K562 (cell line): ENCODE data around the gene MLST8. TPM values are rescaled to one million over a fixed set of nuclear protein-coding genes. Genes with fewer than 3 reads are reported as not detected.

ENCODE experiments used
- ATAC-seq: fragments of 200-7000 bp; cut with Tn5 transposase; 3 replicates; pipeline ENCODE4 v1.9.1; 2020; ENCODE audit warnings: moderate library complexity
- BruUV-seq: library from RNA; stranded (reverse); fragments of 400-500 nt; replicated peaks from 2 replicates; lab custom pipeline; 2021; lab: Mats Ljungman, UMichigan
- CTCF ChIA-PET: fragments of 300-600 bp; formaldehyde crosslinking; extraction: SDS; loops from one replicate; lab custom pipeline; 2021; ENCODE audit warnings: low intra/inter-chr PET ratio; lab: Yijun Ruan, JAX
- POLR2A ChIA-PET: fragments of 300-600, 350-650 bp; sonication (Branson Sonifier 250); formaldehyde crosslinking; extraction: SDS; loops from one replicate; lab custom pipeline; 2021; ENCODE audit warnings: antibody characterized with exemption, inconsistent platforms; lab: Yijun Ruan, JAX
- DNase-seq, 4 experiments: peaks; one replicate each; pipeline versions ENCODE4 v3.0.0 to v3.0.0-alpha.2; 2011 to 2018; ENCODE audit warnings: low spot score in 3 of 4, mixed read lengths in 3 of 4; ENCODE audit errors: extremely low read depth in 1 of 4
- FAIRE-seq: peaks from 2 replicates; lab custom pipeline; 2011; peaks lifted over from hg19 to GRCh38; lab: Jason Lieb, UNC
- H2AFZ ChIP-seq: 2 replicates; pipeline ENCODE4 v1.6.0; 2011; ENCODE audit warnings: low read depth, low read length, control low read depth, inconsistent platforms
- H3K27ac ChIP-seq: fragments of 200-600 bp; 3 replicates; pipeline ENCODE4 v1.8.0; 2011; ENCODE audit warnings: low read depth, mild to moderate bottlenecking, control low read depth, inconsistent platforms, low read length, moderate library complexity, mixed read lengths; ENCODE audit errors: extremely low read depth
- H3K27me3 ChIP-seq, 2 experiments: fragments of 300-600 bp in 1 of 2; 2 replicates in 1 of 2; 3 replicates in 1 of 2; pipeline versions ENCODE4 v1.6.0 to v1.8.0; 2011; ENCODE audit warnings: inconsistent platforms in 2 of 2, low read length in 2 of 2, mild to moderate bottlenecking in 1 of 2, mixed read lengths in 1 of 2, moderate library complexity in 1 of 2; ENCODE audit not compliant: control insufficient read depth in 2 of 2, insufficient read depth in 2 of 2
- H3K36me3 ChIP-seq: fragments of 300-600 bp; 3 replicates; pipeline ENCODE4 v1.8.0; 2011; ENCODE audit warnings: mild to moderate bottlenecking, low read length, inconsistent platforms; ENCODE audit not compliant: control insufficient read depth, insufficient read depth
- H3K4me1 ChIP-seq, 2 experiments: fragments of 200-600 bp in 1 of 2; replicated peaks in 1 of 2; 2 replicates in 1 of 2; 3 replicates in 1 of 2; pipeline versions ENCODE4 v1.5.1 to v1.8.0; 2011; ENCODE audit warnings: inconsistent platforms in 2 of 2, low read length in 2 of 2, mild to moderate bottlenecking in 1 of 2, mixed read lengths in 1 of 2, moderate library complexity in 1 of 2; ENCODE audit not compliant: control insufficient read depth in 2 of 2, insufficient read depth in 2 of 2
- H3K4me2 ChIP-seq: 2 replicates; pipeline ENCODE4 v1.6.1; 2011; ENCODE audit warnings: low read length, control low read depth, inconsistent platforms, mixed read lengths; ENCODE audit not compliant: insufficient read depth
- H3K4me3 ChIP-seq: fragments of 200-600 bp; sonication (generic), shearing (Covaris generic); 2 replicates; pipeline ENCODE4 v1.5.1; 2016; ENCODE audit warnings: control low read depth, inconsistent platforms
- H3K79me2 ChIP-seq: fragments of 200-600 bp; 3 replicates; pipeline ENCODE4 v1.8.0; 2011; ENCODE audit warnings: low read length, inconsistent platforms; ENCODE audit not compliant: control insufficient read depth, insufficient read depth
- H3K9ac ChIP-seq, 2 experiments: 2 replicates each; pipeline versions ENCODE4 v1.6.0 to v1.6.1; 2011; ENCODE audit warnings: low read depth in 2 of 2, low read length in 2 of 2, control low read depth in 1 of 2, inconsistent platforms in 1 of 2, mild to moderate bottlenecking in 1 of 2, mixed read lengths in 1 of 2; ENCODE audit not compliant: insufficient read depth in 1 of 2
- H3K9me1 ChIP-seq: one replicate; pipeline ENCODE4 v1.6.0; 2011; ENCODE audit warnings: inconsistent platforms, mild to moderate bottlenecking, low read length, moderate library complexity; ENCODE audit not compliant: control insufficient read depth, insufficient read depth
- H3K9me3 ChIP-seq: replicated peaks from 2 replicates; pipeline ENCODE4 v1.5.1; 2011; ENCODE audit warnings: low read depth, low read length, inconsistent platforms; ENCODE audit not compliant: control insufficient read depth, insufficient read depth
- H4K20me1 ChIP-seq: replicated peaks from 2 replicates; pipeline ENCODE4 v1.6.1; 2011; ENCODE audit warnings: low read length, inconsistent platforms, mixed read lengths; ENCODE audit not compliant: control insufficient read depth, insufficient read depth
- ARID2 ChIP-seq: fragments of 450-650 bp; IDR thresholded peaks from 2 replicates; pipeline ENCODE4 v1.6.1; 2017; ENCODE audit warnings: antibody characterized with exemption, mild to moderate bottlenecking
- FOXA1 ChIP-seq: fragments of 450-650 bp; IDR thresholded peaks from 2 replicates; pipeline ENCODE4 v1.6.1; 2016; ENCODE audit warnings: mild to moderate bottlenecking, borderline replicate concordance
- HMGXB4 ChIP-seq: sonication (generic); formaldehyde crosslinking; IDR thresholded peaks from 2 replicates; pipeline ENCODE4 v1.8.1; 2023; ENCODE audit warnings: mild to moderate bottlenecking, missing genetic modification reagents
- HNRNPL ChIP-seq: fragments of 200-400 bp; formaldehyde crosslinking; IDR thresholded peaks from 2 replicates; pipeline ENCODE4 v1.6.1; 2017; ENCODE audit warnings: low read depth, mild to moderate bottlenecking, low read length
- MEF2A ChIP-seq: IDR thresholded peaks from 2 replicates; pipeline ENCODE4 v1.6.1; 2011; ENCODE audit warnings: low read depth, mild to moderate bottlenecking, low read length, moderate library complexity; ENCODE audit not compliant: control insufficient read depth
- NCOA2 ChIP-seq, 2 experiments: fragments of 450-650 bp; IDR thresholded peaks; 2 replicates each; pipeline ENCODE4 v1.6.1; 2018; ENCODE audit warnings: mild to moderate bottlenecking in 2 of 2, moderate library complexity in 1 of 2; ENCODE audit not compliant: partially characterized antibody in 2 of 2
- PRMT5 ChIP-seq: sonication (generic); formaldehyde crosslinking; IDR thresholded peaks from 2 replicates; pipeline ENCODE4 v1.5.0; 2020; ENCODE audit warnings: missing genetic modification reagents
- TCF7 ChIP-seq: sonication (generic); IDR thresholded peaks from 2 replicates; pipeline ENCODE4 v1.6.1; 2016; ENCODE audit warnings: antibody characterized with exemption, borderline replicate concordance
- ZNF280B ChIP-seq: fragments of 250-450 bp; sonication (Bioruptor Pico); IDR thresholded peaks from 2 replicates; pipeline ENCODE4 v1.5.1; 2021; ENCODE audit warnings: mild to moderate bottlenecking
- ZNF655 ChIP-seq: fragments of 250-450 bp; sonication (Bioruptor Pico); IDR thresholded peaks from 2 replicates; pipeline ENCODE4 v1.5.0; 2021
- ZNF778 ChIP-seq: fragments of 450-650 bp; formaldehyde crosslinking; IDR thresholded peaks from 2 replicates; pipeline ENCODE4 v1.4.0; 2020; ENCODE audit warnings: mild to moderate bottlenecking, moderate library complexity
- WGBS: fragments of 100-300 bp; shearing (Covaris generic); methylation state at CpG from one replicate; pipeline ENCODE4 v1.1.6; 2016; ENCODE audit warnings: low coverage, mixed read lengths; ENCODE audit not compliant: insufficient coverage; ENCODE audit errors: missing lambda C conversion rate; 5-methylcytosine and 5-hydroxymethylcytosine counted together
- in situ Hi-C: fragments of 300-500 bp; cut with MboI; formaldehyde crosslinking; loops from 4 replicates; pipeline ENCODE4 v1.15.0; 2018; ENCODE audit warnings: inconsistent platforms, mixed read lengths
- intact Hi-C: fragments of 100-400 bp; cut with micrococcal nuclease; formaldehyde crosslinking; loops from 2 replicates; pipeline ENCODE4 v1.14.2; 2022
- polyA plus RNA-seq, 8 experiments: library from polyadenylated mRNA; depleted of rRNA in 4 of 8; stranded (reverse) in 5 of 8; unstranded in 3 of 8; fragments of >200 nt; fragmentation: Nextera tagmentation in 2 of 8; fragmentation: Illumina TruSeq in 1 of 8; extraction: Ambion mirVana in 2 of 8; extraction: Trizol in 1 of 8; gene quantifications; 2 replicates each; pipeline versions ENCODE4 v1.2.1 to v1.2.3, GENCODE V29; 2011 to 2014; ENCODE audit warnings: inconsistent platforms in 1 of 8, missing spikeins in 1 of 8
- total RNA-seq, 7 experiments: library from RNA; depleted of rRNA in 6 of 7; stranded (reverse); fragments of >200 nt in 6 of 7; fragmentation: Illumina TruSeq in 2 of 7; extraction: Trizol in 2 of 7; gene quantifications; 2 replicates each; pipeline versions ENCODE4 v1.2.1 to v1.2.3, GENCODE V29; 2011 to 2021; ENCODE audit warnings: low replicate concordance in 1 of 7

MLST8 gene
- total and polyA plus RNA-seq, 9 of the 15 experiments (the other 6 are each of a cell fraction or from before 2014, with no cell fraction given), result 1.5 to 116 (median 43.3) TPM

GRCh38 chr16:2226918-2227317, 21.7 kb downstream of the MLST8 start:
- no peak for DNase-seq
- Histone ChIP-seq H3K27me3 (no peaks in the 10 kb centered on the region), H3K4me2 (no peak overlapping the region), H3K9me1 (no peaks in the 10 kb centered on the region), H3K79me2 (peaks cover 53% of the 10 kb centered on the region), H3K27ac (no peak overlapping the region; the same call in 2 of the 3 replicates), H3K4me1 (peaks cover 9 to 66% of the 10 kb centered on the region in 2 experiments; a peak in 3 of 5 replicates), H3K36me3 (peaks cover 67% of the 10 kb centered on the region; the same call in 1 of the 3 replicates), H3K9ac (peak overlapping the region in 1 of 2 experiments; percentile 84; a peak in 1 of 4 replicates), H3K4me3 (no peak overlapping the region), H3K9me3 (no peaks in the 10 kb centered on the region), H4K20me1 (peaks cover 11% of the 10 kb centered on the region), H2AFZ (no peak overlapping the region)
- intact Hi-C loops, result no loop called here
- 93% methylated on average over 6 of the region's 6 CpGs for WGBS
- no peak for TF ChIP-seq HNRNPL
- TF ChIP-seq ZNF778, result no peak
- no peak for TF ChIP-seq MEF2A
- TF ChIP-seq FOXA1, result no peak
- no peak for TF ChIP-seq ZNF280B (CRISPR knock-in tag)
- TF ChIP-seq ZNF655, result no peak
- TF ChIP-seq TCF7, result no peak
- TF ChIP-seq ARID2, result no peak
- no peak for TF ChIP-seq NCOA2 (IDR thresholded peaks at IDR 0.05; ENCODE audit: partially characterized antibody in 2 of 2)
- TF ChIP-seq HMGXB4 (CRISPR knock-in tag), result no peak
- no peak for TF ChIP-seq PRMT5 (CRISPR knock-in tag)
- in situ Hi-C loops, result no loop called here
- BruUV-seq, result no TSS peak
- ATAC-seq, result no peak
- ChIA-PET CTCF (no interaction called here), POLR2A (interaction anchor here (0.8 to 3.7 kb wide), 6 partner anchors 8 to 25 kb away, joined by 3 to 20 read pairs (median 4); partner anchors contain the start of genes DNASE1L2, ECI1 and PGP)
- FAIRE-seq, result no peak
